ENCODE measurements around the gene CFAP97. TPM values are rescaled to one million over a fixed set of nuclear protein-coding genes. Genes with fewer than 3 reads are reported as not detected.

Gene CFAP97
- total and polyA plus RNA-seq, 2 donors (not counting 1 experiment from before 2014, with no cell fraction given) = 11.3 to 32.0 TPM

GRCh38 chr4:185183622-185184281 lies 20.0 kb downstream of the CFAP97 start:
- ATAC-seq (ENCODE audit: low read depth) (peak; percentile 69), DNase-seq (peak; percentile 85)
- no peak overlapping the region for H3K27ac ChIP-seq (ENCODE audit: low read length in 2 of 2)
- Mint-ChIP-seq H3K27ac (no peak overlapping the region), H3K4me1 (peaks cover 6% of the 10 kb centered on the region), H3K4me3 (no peak overlapping the region), H3K9me3 (ENCODE audit: insufficient read depth) (no peaks in the 10 kb centered on the region), H3K27me3 (no peaks in the 10 kb centered on the region)
- peaks cover 17% of the 10 kb centered on the region for H4K20me1 ChIP-seq (ENCODE audit: control insufficient read depth, insufficient read depth, low read length, poor library complexity, severe bottlenecking)
- no peaks in the 10 kb centered on the region for H3K9me3 ChIP-seq (ENCODE audit: control extremely low read depth in 1 of 3, control insufficient read depth in 2 of 3, insufficient read depth in 1 of 3, low read length in 2 of 3)
- intact Hi-C loops (cut with micrococcal nuclease) = loop anchor here (1.0 to 5.0 kb wide), 3 partner anchors 19 to 144 kb away; partner anchors contain the start of genes CFAP97 and SLC25A4
- H3K27me3 ChIP-seq (replicated peaks in 1 of 4; ENCODE audit: control extremely low read depth in 1 of 4, control insufficient read depth in 3 of 4, insufficient read depth in 4 of 4, low read length in 3 of 4) = no peaks in the 10 kb centered on the region
- WGBS (ENCODE audit: insufficient coverage) = 48% methylated on average over 2 of the region's 6 CpGs
- TF ChIP-seq, protein P1, sequence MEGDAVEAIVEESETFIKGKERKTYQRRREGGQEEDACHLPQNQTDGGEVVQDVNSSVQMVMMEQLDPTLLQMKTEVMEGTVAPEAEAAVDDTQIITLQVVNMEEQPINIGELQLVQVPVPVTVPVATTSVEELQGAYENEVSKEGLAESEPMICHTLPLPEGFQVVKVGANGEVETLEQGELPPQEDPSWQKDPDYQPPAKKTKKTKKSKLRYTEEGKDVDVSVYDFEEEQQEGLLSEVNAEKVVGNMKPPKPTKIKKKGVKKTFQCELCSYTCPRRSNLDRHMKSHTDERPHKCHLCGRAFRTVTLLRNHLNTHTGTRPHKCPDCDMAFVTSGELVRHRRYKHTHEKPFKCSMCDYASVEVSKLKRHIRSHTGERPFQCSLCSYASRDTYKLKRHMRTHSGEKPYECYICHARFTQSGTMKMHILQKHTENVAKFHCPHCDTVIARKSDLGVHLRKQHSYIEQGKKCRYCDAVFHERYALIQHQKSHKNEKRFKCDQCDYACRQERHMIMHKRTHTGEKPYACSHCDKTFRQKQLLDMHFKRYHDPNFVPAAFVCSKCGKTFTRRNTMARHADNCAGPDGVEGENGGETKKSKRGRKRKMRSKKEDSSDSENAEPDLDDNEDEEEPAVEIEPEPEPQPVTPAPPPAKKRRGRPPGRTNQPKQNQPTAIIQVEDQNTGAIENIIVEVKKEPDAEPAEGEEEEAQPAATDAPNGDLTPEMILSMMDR (IDR thresholded peaks at IDR 0.05) = peak; percentile 92
- TF ChIP-seq EZH2 (IDR thresholded peaks at IDR 0.05; ENCODE audit: borderline replicate concordance, insufficient read depth, low read depth, low read length, poor library complexity, severe bottlenecking) = no peak
- no peak overlapping the region for H3K4me2 ChIP-seq (replicated peaks; ENCODE audit: low read depth, low read length, poor library complexity, severe bottlenecking)
- no peak overlapping the region for H2AFZ ChIP-seq (ENCODE audit: insufficient read depth, low read depth, low read length, poor library complexity, severe bottlenecking)
- H3K9ac ChIP-seq (ENCODE audit: low read length) = no peak overlapping the region
- no peaks in the 10 kb centered on the region for H3K4me1 ChIP-seq (ENCODE audit: control insufficient read depth in 2 of 2, insufficient read depth in 2 of 2, low read length in 2 of 2)
- CTCF ChIA-PET = interaction anchor here (0.7 to 6.0 kb wide), 28 partner anchors 10 to 413 kb away, joined by 3 to 69 read pairs (median 4); partner anchors contain the start of gene SLC25A4
- H3K79me2 ChIP-seq (ENCODE audit: control insufficient read depth, insufficient read depth, low read length) = peaks cover 63% of the 10 kb centered on the region
- H3K4me3 ChIP-seq (ENCODE audit: control extremely low read depth in 1 of 5, extremely low read depth in 1 of 5, insufficient read depth in 1 of 5, low read depth in 2 of 5, low read length in 4 of 5) = no peak overlapping the region
- POLR2A ChIA-PET = no interaction called here
- peaks cover 4 to 15% of the 10 kb centered on the region in 2 experiments for H3K36me3 ChIP-seq (replicated peaks in 1 of 2; ENCODE audit: control extremely low read depth in 1 of 2, control insufficient read depth in 1 of 2, extremely low read depth in 1 of 2, insufficient read depth in 2 of 2, low read length in 1 of 2)

GRCh38 chr4:185182239-185182638 lies 21.6 kb downstream of the CFAP97 start:
- Histone ChIP-seq H4K20me1 (ENCODE audit: control insufficient read depth, insufficient read depth, low read length, poor library complexity, severe bottlenecking) (peaks cover 8% of the 10 kb centered on the region), H3K27ac (ENCODE audit: low read length in 2 of 2) (no peak overlapping the region), H3K9ac (ENCODE audit: low read length) (no peak overlapping the region), H3K4me1 (ENCODE audit: control insufficient read depth in 2 of 2, insufficient read depth in 2 of 2, low read length in 2 of 2) (no peaks in the 10 kb centered on the region), H2AFZ (ENCODE audit: insufficient read depth, low read depth, low read length, poor library complexity, severe bottlenecking) (no peak overlapping the region), H3K79me2 (ENCODE audit: control insufficient read depth, insufficient read depth, low read length) (peaks cover 53% of the 10 kb centered on the region), H3K27me3 (replicated peaks in 1 of 4; ENCODE audit: control extremely low read depth in 1 of 4, control insufficient read depth in 3 of 4, insufficient read depth in 4 of 4, low read length in 3 of 4) (no peaks in the 10 kb centered on the region), H3K36me3 (replicated peaks in 1 of 2; ENCODE audit: control extremely low read depth in 1 of 2, control insufficient read depth in 1 of 2, extremely low read depth in 1 of 2, insufficient read depth in 2 of 2, low read length in 1 of 2) (peaks cover 2% of the 10 kb centered on the region in 2 experiments), H3K4me3 (ENCODE audit: control extremely low read depth in 1 of 5, extremely low read depth in 1 of 5, insufficient read depth in 1 of 5, low read depth in 2 of 5, low read length in 4 of 5) (no peak overlapping the region), H3K4me2 (replicated peaks; ENCODE audit: low read depth, low read length, poor library complexity, severe bottlenecking) (no peak overlapping the region), H3K9me3 (ENCODE audit: control extremely low read depth in 1 of 3, control insufficient read depth in 2 of 3, insufficient read depth in 1 of 3, low read length in 2 of 3) (no peaks in the 10 kb centered on the region)
- DNase-seq = no peak
- intact Hi-C loops (cut with micrococcal nuclease) = loop anchor here (2.0 to 5.0 kb wide), 2 partner anchors 21 to 40 kb away; partner anchors contain the start of genes CFAP97 and SLC25A4
- Mint-ChIP-seq H3K4me1 (peaks cover 6% of the 10 kb centered on the region), H3K4me3 (no peak overlapping the region), H3K27me3 (no peaks in the 10 kb centered on the region), H3K27ac (no peak overlapping the region), H3K9me3 (ENCODE audit: insufficient read depth) (no peaks in the 10 kb centered on the region)
- ChIA-PET CTCF (interaction anchor here (0.7 to 6.0 kb wide), 8 partner anchors 8 to 415 kb away, joined by 3 to 69 read pairs (median 8); partner anchors contain the start of gene SLC25A4), POLR2A (no interaction called here)
- WGBS (ENCODE audit: insufficient coverage) = 79% methylated on average over 2 of the region's 2 CpGs
- TF ChIP-seq, protein P1 (IDR thresholded peaks at IDR 0.05) = no peak
- no peak for TF ChIP-seq EZH2 (IDR thresholded peaks at IDR 0.05; ENCODE audit: borderline replicate concordance, insufficient read depth, low read depth, low read length, poor library complexity, severe bottlenecking)
- no peak for ATAC-seq (ENCODE audit: low read depth)
